ENCODE data around the gene FSTL4. TPM values are rescaled to one million over a fixed set of nuclear protein-coding genes. Genes with fewer than 3 reads are reported as not detected.
A peak's percentile ranks its signal among the peaks of the same experiment; 100 is the strongest.

The FSTL4 gene
- total and polyA plus RNA-seq, 12 donors: 0.01 to 0.42 (median 0.38) TPM; not detected in 6

DNA sequence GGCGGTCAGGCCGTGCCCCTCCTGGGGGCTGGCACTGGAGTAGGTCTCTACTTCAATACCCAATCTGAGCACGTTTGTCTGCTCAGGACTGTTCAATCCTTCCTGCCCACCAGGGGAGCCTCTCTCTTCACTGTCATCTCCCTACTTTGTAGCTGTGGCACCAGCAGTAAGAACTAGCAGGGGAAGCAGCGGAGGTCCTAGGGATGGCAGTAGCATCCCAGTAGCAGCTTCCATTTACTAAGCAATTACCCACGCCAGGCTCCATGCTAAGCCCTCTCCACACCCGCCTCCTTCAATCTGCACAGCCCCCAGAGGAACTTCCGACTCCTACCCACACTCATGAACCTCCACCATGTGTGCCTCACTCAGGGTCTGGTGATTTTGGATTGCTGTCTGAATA, 31.7 kb downstream of the FSTL4 start:
- ATAC-seq: no peak
- Histone ChIP-seq H3K27me3 (peaks cover 0 to 40% (median 9%) of the 10 kb centered on the region in 7 donors), H3K9me3 (no peaks in the 10 kb centered on the region), H3K4me3 (no peak overlapping the region), H3K4me1 (no peaks in the 10 kb centered on the region), H3K27ac (no peak overlapping the region), H3K36me3 (no peaks in the 10 kb centered on the region)
- TF ChIP-seq, protein P1, sequence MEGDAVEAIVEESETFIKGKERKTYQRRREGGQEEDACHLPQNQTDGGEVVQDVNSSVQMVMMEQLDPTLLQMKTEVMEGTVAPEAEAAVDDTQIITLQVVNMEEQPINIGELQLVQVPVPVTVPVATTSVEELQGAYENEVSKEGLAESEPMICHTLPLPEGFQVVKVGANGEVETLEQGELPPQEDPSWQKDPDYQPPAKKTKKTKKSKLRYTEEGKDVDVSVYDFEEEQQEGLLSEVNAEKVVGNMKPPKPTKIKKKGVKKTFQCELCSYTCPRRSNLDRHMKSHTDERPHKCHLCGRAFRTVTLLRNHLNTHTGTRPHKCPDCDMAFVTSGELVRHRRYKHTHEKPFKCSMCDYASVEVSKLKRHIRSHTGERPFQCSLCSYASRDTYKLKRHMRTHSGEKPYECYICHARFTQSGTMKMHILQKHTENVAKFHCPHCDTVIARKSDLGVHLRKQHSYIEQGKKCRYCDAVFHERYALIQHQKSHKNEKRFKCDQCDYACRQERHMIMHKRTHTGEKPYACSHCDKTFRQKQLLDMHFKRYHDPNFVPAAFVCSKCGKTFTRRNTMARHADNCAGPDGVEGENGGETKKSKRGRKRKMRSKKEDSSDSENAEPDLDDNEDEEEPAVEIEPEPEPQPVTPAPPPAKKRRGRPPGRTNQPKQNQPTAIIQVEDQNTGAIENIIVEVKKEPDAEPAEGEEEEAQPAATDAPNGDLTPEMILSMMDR (IDR thresholded peaks at IDR 0.05): no peak
- DNase-seq: no peak
- 65 to 75% methylated on average over 7 of the region's 7 CpGs for WGBS, 2 donors
- intact Hi-C loops (cut with DNase I): no loop called here

DNA sequence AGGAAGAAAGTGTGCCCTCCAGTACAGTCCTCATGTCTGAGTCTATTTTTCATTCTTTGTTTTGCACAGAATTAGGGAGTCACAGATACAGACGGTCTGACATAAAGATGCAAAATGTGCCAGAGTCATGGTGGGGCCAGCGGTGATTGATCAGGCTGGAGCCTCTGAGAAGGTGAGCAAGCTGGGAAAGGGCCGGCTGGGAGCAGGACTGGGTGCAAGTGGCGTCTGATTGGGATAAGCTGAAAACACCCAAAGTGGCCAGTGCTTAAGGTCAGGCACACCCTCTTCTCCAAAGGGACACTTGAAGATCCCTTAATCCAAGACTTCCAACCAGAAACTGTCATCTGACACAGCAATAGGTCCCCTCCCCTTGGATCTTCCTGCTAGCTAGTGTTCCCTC, 32.6 kb downstream of the FSTL4 start:
- Histone ChIP-seq H3K9me3 (no peaks in the 10 kb centered on the region), H3K4me3 (no peak overlapping the region), H3K27ac (no peak overlapping the region), H3K27me3 (peaks cover 0 to 40% (median 9%) of the 10 kb centered on the region in 7 donors), H3K36me3 (no peaks in the 10 kb centered on the region), H3K4me1 (no peaks in the 10 kb centered on the region)
- DNase-seq (no peak), ATAC-seq (no peak)
- intact Hi-C loops (cut with DNase I): no loop called here
- 78 to 80% methylated on average over 4 of the region's 4 CpGs for WGBS, 2 donors
- TF ChIP-seq, protein P1 (IDR thresholded peaks at IDR 0.05): no peak

DNA sequence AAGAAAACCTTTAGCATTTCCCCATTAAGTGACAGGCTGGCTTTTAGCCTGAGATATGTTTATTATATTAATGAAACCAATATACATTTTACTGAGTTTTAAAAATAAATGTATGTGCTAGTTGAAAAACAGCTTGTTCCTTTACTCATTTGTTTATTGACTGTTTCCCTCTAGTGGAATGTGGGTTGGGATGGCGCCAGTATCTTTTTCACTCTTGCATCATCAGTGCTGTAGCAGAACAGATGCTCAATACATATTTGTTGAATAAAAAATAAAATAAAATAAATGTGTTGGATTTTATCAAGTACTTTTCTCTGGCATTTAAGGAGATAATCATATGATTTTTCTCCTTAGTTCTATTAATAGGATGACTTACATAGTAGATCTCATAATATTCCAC, 43.0 kb downstream of the FSTL4 start:
- TF ChIP-seq, protein P1 (IDR thresholded peaks at IDR 0.05): no peak
- no peak overlapping the region for H3K27ac ChIP-seq
- H3K4me3 ChIP-seq: no peak overlapping the region
- DNase-seq: no peak
- intact Hi-C loops (cut with DNase I): no loop called here
- H3K4me1 ChIP-seq: no peaks in the 10 kb centered on the region
- peaks cover 0 to 30% (median 0%) of the 10 kb centered on the region in 11 donors for H3K9me3 ChIP-seq
- 80 to 84% methylated on average over 1 of the region's 1 CpG for WGBS, 2 donors
- no peaks in the 10 kb centered on the region for H3K36me3 ChIP-seq
- ATAC-seq: no peak
- H3K27me3 ChIP-seq: peaks cover 0 to 26% (median 15%) of the 10 kb centered on the region in 7 donors

DNA sequence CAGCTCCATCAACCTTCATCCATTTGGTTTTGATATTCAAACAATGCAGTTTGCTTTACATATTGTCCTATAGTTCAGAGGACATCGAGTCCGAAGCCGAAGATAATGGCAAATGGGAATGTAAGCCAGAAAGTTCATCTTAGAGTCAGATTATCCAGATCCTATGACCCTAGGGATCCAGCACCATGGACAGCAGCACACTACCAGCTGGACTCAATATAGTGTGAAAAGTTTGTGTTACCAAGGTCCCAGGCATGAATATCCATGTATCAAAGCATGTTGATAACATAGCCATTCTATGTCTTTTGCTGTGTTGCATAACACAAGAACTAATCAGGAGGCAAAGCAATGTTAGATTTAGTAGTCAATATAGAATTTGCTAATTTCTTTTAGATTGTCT, 46.3 kb downstream of the FSTL4 start:
- Histone ChIP-seq H3K4me1 (no peaks in the 10 kb centered on the region), H3K27me3 (peaks cover 0 to 26% (median 12%) of the 10 kb centered on the region in 7 donors), H3K27ac (no peak overlapping the region), H3K9me3 (peaks cover 0 to under 1% (median 0%) of the 10 kb centered on the region in 11 donors), H3K36me3 (no peaks in the 10 kb centered on the region), H3K4me3 (no peak overlapping the region)
- TF ChIP-seq, protein P1 (IDR thresholded peaks at IDR 0.05): no peak
- DNase-seq (peak in 1 of 2 donors; percentile 16), ATAC-seq (no peak)
- 53 to 60% methylated on average over 3 of the region's 3 CpGs for WGBS, 2 donors
- intact Hi-C loops (cut with DNase I): no loop called here

All from heart right ventricle (tissue), 16 donors.